B cell (primary cell): ENCODE results near the gene HECTD1.

ENCODE experiments used
- CTCF ChIP-seq: fragments of 200-600 bp; IDR thresholded peaks from one replicate; pipeline ENCODE4 v1.8.0; 2022; ENCODE audit warnings: antibody characterized with exemption, mild to moderate bottlenecking
- EZH2 ChIP-seq: IDR thresholded peaks from 2 replicates; pipeline ENCODE4 v1.6.1; 2012; ENCODE audit warnings: borderline replicate concordance, low read depth, mild to moderate bottlenecking, moderate library complexity, low read length; ENCODE audit not compliant: insufficient read depth, poor library complexity, severe bottlenecking

- TF ChIP-seq CTCF (no peak), EZH2 (no peak)
Measured at GRCh38 chr14:31126680-31127079, 80.9 kb downstream of the HECTD1 start.
